ENCODE results near the gene PPDPF. TPM values are rescaled to one million over a fixed set of nuclear protein-coding genes. Genes with fewer than 3 reads are reported as not detected.

PPDPF gene
- total and polyA plus RNA-seq, 2 donors (not counting 1 experiment from before 2014, with no cell fraction given): 93.5 to 162 TPM

DNA sequence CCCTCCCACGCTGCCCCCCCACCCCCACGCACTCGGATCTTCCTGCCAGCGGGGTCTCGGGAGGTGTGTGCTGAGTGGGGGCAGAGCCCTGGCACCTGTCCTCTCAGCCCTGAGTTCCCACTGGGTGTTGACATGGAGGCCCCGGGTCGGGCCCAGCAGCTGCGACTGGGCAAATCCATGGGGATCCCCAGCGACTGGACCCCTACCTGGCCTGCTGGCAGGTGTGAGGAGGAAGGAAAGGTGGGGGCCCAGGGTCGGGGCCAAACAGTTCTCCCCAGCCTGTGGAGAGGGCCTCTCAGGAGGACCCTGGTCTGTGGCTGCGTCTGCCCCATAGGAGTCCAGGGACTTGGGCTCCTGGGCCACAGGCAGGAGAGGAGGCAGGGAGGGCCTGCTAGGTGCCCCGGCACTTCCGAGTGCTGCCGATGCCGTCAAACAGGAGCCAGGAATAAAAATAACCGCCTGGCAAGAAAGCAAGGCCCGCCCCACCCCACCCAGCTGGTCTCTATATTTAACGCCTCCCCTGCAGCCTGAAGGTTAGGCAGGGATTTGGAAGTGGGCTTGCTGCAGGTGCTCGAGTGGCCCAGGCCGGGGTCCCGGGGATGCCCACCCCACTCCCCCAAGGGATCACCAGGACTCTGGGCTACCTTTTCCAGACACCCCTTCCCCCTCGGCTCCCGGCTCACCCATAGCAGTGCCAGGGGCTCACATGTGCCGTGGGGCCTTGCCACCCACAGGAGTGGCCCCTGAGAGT lies 20.2 kb upstream of the PPDPF start:
- Mint-ChIP-seq H3K4me3 (peak overlapping the region; percentile 37), H3K9me3 (ENCODE audit: insufficient read depth) (peaks cover 2% of the 10 kb centered on the region), H3K4me1 (peaks cover 7% of the 10 kb centered on the region), H3K27me3 (peaks cover 23% of the 10 kb centered on the region), H3K27ac (no peak overlapping the region)
- H3K27me3 ChIP-seq (replicated peaks in 1 of 4; ENCODE audit: control extremely low read depth in 1 of 4, control insufficient read depth in 3 of 4, insufficient read depth in 4 of 4, low read length in 3 of 4): peaks cover 0 to 51% (median 16%) of the 10 kb centered on the region in 4 experiments
- no peaks in the 10 kb centered on the region for H4K20me1 ChIP-seq (ENCODE audit: control insufficient read depth, insufficient read depth, low read length, poor library complexity, severe bottlenecking)
- H3K9ac ChIP-seq (ENCODE audit: low read length): no peak overlapping the region
- peaks cover 19 to 26% of the 10 kb centered on the region in 2 donors for H3K4me1 ChIP-seq (ENCODE audit: control insufficient read depth in 2 of 2, insufficient read depth in 2 of 2, low read length in 2 of 2)
- no peaks in the 10 kb centered on the region for H3K36me3 ChIP-seq (replicated peaks in 1 of 2; ENCODE audit: control extremely low read depth in 1 of 2, control insufficient read depth in 1 of 2, extremely low read depth in 1 of 2, insufficient read depth in 2 of 2, low read length in 1 of 2)
- intact Hi-C loops (cut with micrococcal nuclease): no loop called here
- H3K79me2 ChIP-seq (ENCODE audit: control insufficient read depth, insufficient read depth, low read length): no peaks in the 10 kb centered on the region
- POLR2A ChIA-PET: interaction anchor here (0.7 kb wide), 1 partner anchor 286 kb away, joined by 4 read pairs; no protein-coding TSS in a partner anchor
- H3K27ac ChIP-seq (ENCODE audit: low read length in 2 of 2): no peak overlapping the region
- H2AFZ ChIP-seq (ENCODE audit: insufficient read depth, low read depth, low read length, poor library complexity, severe bottlenecking): no peak overlapping the region
- no peak for DNase-seq
- peaks cover 0 to 28% (median 0%) of the 10 kb centered on the region in 3 donors for H3K9me3 ChIP-seq (ENCODE audit: control extremely low read depth in 1 of 3, control insufficient read depth in 2 of 3, insufficient read depth in 1 of 3, low read length in 2 of 3)
- WGBS (ENCODE audit: insufficient coverage): 93% methylated on average over 22 of the region's 24 CpGs
- TF ChIP-seq CTCF (IDR thresholded peaks at IDR 0.05): no peak
- no peak overlapping the region for H3K4me3 ChIP-seq (ENCODE audit: control extremely low read depth in 1 of 5, extremely low read depth in 1 of 5, insufficient read depth in 1 of 5, low read depth in 2 of 5, low read length in 4 of 5)
- CTCF ChIA-PET: no interaction called here
- no peak for ATAC-seq (ENCODE audit: low read depth)
- no peak overlapping the region for H3K4me2 ChIP-seq (replicated peaks; ENCODE audit: low read depth, low read length, poor library complexity, severe bottlenecking)

DNA sequence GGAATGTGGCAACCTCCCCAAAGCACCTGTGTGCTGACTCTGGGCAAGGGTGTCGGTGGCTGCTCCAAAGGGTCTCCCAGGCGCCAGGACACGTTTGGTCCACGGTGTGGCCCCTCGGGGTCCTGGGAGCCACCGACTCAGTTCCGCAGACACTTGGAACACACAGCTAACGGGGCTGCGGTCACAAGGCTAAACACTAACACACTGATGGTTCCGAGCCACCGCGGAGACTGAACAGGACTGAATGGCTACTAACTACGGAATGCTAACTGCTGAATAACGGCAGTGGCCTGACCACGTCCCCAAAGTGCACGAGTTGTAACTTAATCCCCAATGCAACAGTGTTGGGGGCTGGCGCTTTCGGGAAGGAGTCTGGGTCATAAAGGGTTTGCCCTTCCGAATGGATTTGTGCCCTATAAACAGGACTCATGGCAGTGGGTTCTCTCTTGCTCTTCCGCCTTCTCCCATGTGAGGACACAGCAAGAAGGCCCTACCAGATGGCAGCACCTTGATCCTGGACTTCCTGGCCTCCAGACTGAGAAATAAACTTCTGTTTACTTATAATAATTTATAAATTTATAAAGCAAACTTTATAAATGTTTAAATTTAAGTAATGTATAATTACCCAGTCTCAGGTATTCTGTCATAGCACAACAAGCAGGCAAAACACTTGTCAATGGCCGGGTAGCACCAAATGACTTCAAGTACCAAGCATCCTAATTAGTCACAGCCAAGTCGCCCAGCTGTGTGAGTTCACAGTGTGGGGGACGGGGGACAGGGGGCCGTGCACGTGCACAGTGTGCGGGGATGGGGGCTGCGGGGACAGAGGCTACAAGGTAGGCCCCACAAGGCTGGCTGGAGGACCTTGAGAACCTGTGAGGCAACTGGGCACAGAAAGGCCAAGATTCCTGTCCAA lies 19.4 kb upstream of the PPDPF start:
- Histone ChIP-seq H3K9ac (ENCODE audit: low read length) (no peak overlapping the region), H3K9me3 (ENCODE audit: control extremely low read depth in 1 of 3, control insufficient read depth in 2 of 3, insufficient read depth in 1 of 3, low read length in 2 of 3) (peaks cover 0 to 33% (median 0%) of the 10 kb centered on the region in 3 donors), H2AFZ (ENCODE audit: insufficient read depth, low read depth, low read length, poor library complexity, severe bottlenecking) (no peak overlapping the region), H3K4me1 (ENCODE audit: control insufficient read depth in 2 of 2, insufficient read depth in 2 of 2, low read length in 2 of 2) (peaks cover 19 to 23% of the 10 kb centered on the region in 2 donors), H3K79me2 (ENCODE audit: control insufficient read depth, insufficient read depth, low read length) (no peaks in the 10 kb centered on the region), H3K27ac (ENCODE audit: low read length in 2 of 2) (no peak overlapping the region), H3K4me3 (ENCODE audit: control extremely low read depth in 1 of 5, extremely low read depth in 1 of 5, insufficient read depth in 1 of 5, low read depth in 2 of 5, low read length in 4 of 5) (no peak overlapping the region), H4K20me1 (ENCODE audit: control insufficient read depth, insufficient read depth, low read length, poor library complexity, severe bottlenecking) (no peaks in the 10 kb centered on the region), H3K27me3 (replicated peaks in 1 of 4; ENCODE audit: control extremely low read depth in 1 of 4, control insufficient read depth in 3 of 4, insufficient read depth in 4 of 4, low read length in 3 of 4) (peaks cover 0 to 42% (median 14%) of the 10 kb centered on the region in 4 experiments), H3K4me2 (replicated peaks; ENCODE audit: low read depth, low read length, poor library complexity, severe bottlenecking) (no peak overlapping the region), H3K36me3 (replicated peaks in 1 of 2; ENCODE audit: control extremely low read depth in 1 of 2, control insufficient read depth in 1 of 2, extremely low read depth in 1 of 2, insufficient read depth in 2 of 2, low read length in 1 of 2) (no peaks in the 10 kb centered on the region)
- POLR2A ChIA-PET: no interaction called here
- intact Hi-C loops (cut with micrococcal nuclease): no loop called here
- peaks cover 2% of the 10 kb centered on the region for H3K9me3 Mint-ChIP-seq (ENCODE audit: insufficient read depth)
- WGBS (ENCODE audit: insufficient coverage): 87% methylated on average over 25 of the region's 27 CpGs
- H3K27me3 Mint-ChIP-seq: peaks cover 23% of the 10 kb centered on the region
- no peak overlapping the region for H3K27ac Mint-ChIP-seq
- ATAC-seq (ENCODE audit: low read depth) (no peak), DNase-seq (no peak)
- TF ChIP-seq CTCF (IDR thresholded peaks at IDR 0.05) (no peak), EZH2 (IDR thresholded peaks at IDR 0.05; ENCODE audit: borderline replicate concordance, insufficient read depth, low read depth, low read length, poor library complexity, severe bottlenecking) (no peak)
- CTCF ChIA-PET: no interaction called here
- peaks cover 7% of the 10 kb centered on the region for H3K4me1 Mint-ChIP-seq
- H3K4me3 Mint-ChIP-seq: peak overlapping the region; percentile 37

Measured in B cell (primary cell).